ENCODE data around the gene MYLK4. TPM values are rescaled to one million over a fixed set of nuclear protein-coding genes. Genes with fewer than 3 reads are reported as not detected.

Gene MYLK4
- total RNA-seq, 1 experiment from 2014 or later, result 1.6 TPM

GRCh38 chr6:2758980-2759379, 8.3 kb upstream of the MYLK4 start:
- no peaks in the 10 kb centered on the region for H3K9me3 ChIP-seq (ENCODE audit: insufficient read depth, low read depth)
- CTCF ChIA-PET, result no interaction called here
- no peak overlapping the region for H3K27ac ChIP-seq
- H3K4me2 ChIP-seq, result no peak overlapping the region
- no peak for TF ChIP-seq EZH2 (IDR thresholded peaks at IDR 0.05; ENCODE audit: low read depth)
- TF ChIP-seq CTCF (conservative IDR thresholded peaks at IDR 0.05), result no peak
- POLR2A ChIA-PET (ENCODE audit: unreplicated experiment), result interaction anchor here (0.7 kb wide), 2 partner anchors 106 to 549 kb away, joined by 4 to 6 read pairs; no protein-coding TSS in a partner anchor
- H3K4me3 ChIP-seq, result no peak overlapping the region
- no peaks in the 10 kb centered on the region for H3K79me2 ChIP-seq (ENCODE audit: low read depth)
- H3K36me3 ChIP-seq (ENCODE audit: low read depth), result no peaks in the 10 kb centered on the region
- DNase-seq, result no peak
- no peaks in the 10 kb centered on the region for H3K27me3 ChIP-seq (ENCODE audit: insufficient read depth, low read depth)
- no peaks in the 10 kb centered on the region for H3K9me2 ChIP-seq (ENCODE audit: insufficient read depth)
- BruUV-seq (replicated peaks), result no TSS peak
- no peaks in the 10 kb centered on the region for H4K20me1 ChIP-seq (ENCODE audit: insufficient read depth)
- H3K4me1 ChIP-seq (replicated peaks; ENCODE audit: insufficient read depth), result no peaks in the 10 kb centered on the region
- intact Hi-C loops (cut with micrococcal nuclease; ENCODE audit: unreplicated experiment), result no loop called here
- H2AFZ ChIP-seq, result no peak overlapping the region
- H3F3A ChIP-seq (ENCODE audit: insufficient read depth, low read depth), result no peaks in the 10 kb centered on the region; the same call in 1 of the 2 replicates

- Histone ChIP-seq H3K27ac (no peak overlapping the region), H3K9me3 (ENCODE audit: insufficient read depth, low read depth) (no peaks in the 10 kb centered on the region), H2AFZ (no peak overlapping the region), H3K9me2 (ENCODE audit: insufficient read depth) (no peaks in the 10 kb centered on the region), H3K79me2 (ENCODE audit: low read depth) (no peaks in the 10 kb centered on the region), H3K27me3 (ENCODE audit: insufficient read depth, low read depth) (no peaks in the 10 kb centered on the region), H3K4me3 (no peak overlapping the region), H3K4me2 (no peak overlapping the region), H4K20me1 (ENCODE audit: insufficient read depth) (no peaks in the 10 kb centered on the region), H3K36me3 (ENCODE audit: low read depth) (no peaks in the 10 kb centered on the region), H3F3A (ENCODE audit: insufficient read depth, low read depth) (no peaks in the 10 kb centered on the region), H3K4me1 (replicated peaks; ENCODE audit: insufficient read depth) (no peaks in the 10 kb centered on the region)
- no peak for TF ChIP-seq CTCF (conservative IDR thresholded peaks at IDR 0.05)
- TF ChIP-seq EZH2 (IDR thresholded peaks at IDR 0.05; ENCODE audit: low read depth), result no peak
- ChIA-PET CTCF (no interaction called here), POLR2A (ENCODE audit: unreplicated experiment) (interaction anchor here (0.6 kb wide), 1 partner anchor 8 kb away, joined by 7 read pairs; the partner anchor contains the start of gene WRNIP1)
- DNase-seq, result no peak
- intact Hi-C loops (cut with micrococcal nuclease; ENCODE audit: unreplicated experiment), result no loop called here
- BruUV-seq (replicated peaks), result no TSS peak
These were observed 6.0 kb upstream of the MYLK4 start for GRCh38 chr6:2756687-2757224.

GRCh38 chr6:2756241-2756640, 5.5 kb upstream of the MYLK4 start:
- Histone ChIP-seq H4K20me1 (ENCODE audit: insufficient read depth) (no peaks in the 10 kb centered on the region), H3K79me2 (ENCODE audit: low read depth) (no peaks in the 10 kb centered on the region), H3K27me3 (ENCODE audit: insufficient read depth, low read depth) (no peaks in the 10 kb centered on the region), H3K36me3 (ENCODE audit: low read depth) (no peaks in the 10 kb centered on the region), H3K27ac (no peak overlapping the region), H3K9me2 (ENCODE audit: insufficient read depth) (no peaks in the 10 kb centered on the region), H3K4me1 (replicated peaks; ENCODE audit: insufficient read depth) (no peaks in the 10 kb centered on the region), H3K4me3 (no peak overlapping the region), H3K9me3 (ENCODE audit: insufficient read depth, low read depth) (no peaks in the 10 kb centered on the region), H3F3A (ENCODE audit: insufficient read depth, low read depth) (no peaks in the 10 kb centered on the region), H2AFZ (no peak overlapping the region), H3K4me2 (no peak overlapping the region)
- CTCF ChIA-PET, result no interaction called here
- POLR2A ChIA-PET (ENCODE audit: unreplicated experiment), result no interaction called here
- intact Hi-C loops (cut with micrococcal nuclease; ENCODE audit: unreplicated experiment), result no loop called here
- no peak for DNase-seq
- no peak for TF ChIP-seq CTCF (conservative IDR thresholded peaks at IDR 0.05)
- TF ChIP-seq EZH2 (IDR thresholded peaks at IDR 0.05; ENCODE audit: low read depth), result no peak
- BruUV-seq (replicated peaks), result no TSS peak
